Neutrophil (primary cell): ENCODE results near the gene SMC1B.

Experiments used
- H3K27ac ChIP-seq: fragments of 200-600 bp; sonication (generic); 2 replicates; pipeline ENCODE4 v1.5.1; 2016; ENCODE audit warnings: mild to moderate bottlenecking, moderate library complexity
- H3K27me3 ChIP-seq: fragments of 200-600 bp; sonication (generic); 2 replicates; pipeline ENCODE4 v1.6.0; 2016; ENCODE audit warnings: mild to moderate bottlenecking
- H3K36me3 ChIP-seq: fragments of 200-600 bp; sonication (generic); 2 replicates; pipeline ENCODE4 v1.5.1; 2017
- H3K4me1 ChIP-seq, 2 experiments: fragments of 200-600 bp in 1 of 2; sonication (generic) in 1 of 2; 1 replicate in 1 of 2; 2 replicates in 1 of 2; pipeline versions ENCODE4 v1.5.1 to v1.6.1; 2013 to 2016; ENCODE audit warnings: low read depth in 1 of 2, low read length in 1 of 2, mild to moderate bottlenecking in 1 of 2, moderate library complexity in 1 of 2; ENCODE audit not compliant: control insufficient read depth in 1 of 2, insufficient read depth in 1 of 2
- H3K4me3 ChIP-seq, 2 experiments: fragments of 200-600 bp in 1 of 2; sonication (generic) in 1 of 2; 1 replicate in 1 of 2; 2 replicates in 1 of 2; pipeline ENCODE4 v1.5.1; 2013 to 2016; ENCODE audit warnings: low read depth in 1 of 2, low read length in 1 of 2, mild to moderate bottlenecking in 1 of 2, moderate library complexity in 1 of 2
- H3K9me3 ChIP-seq: fragments of 200-600 bp; sonication (generic); 2 replicates; pipeline ENCODE4 v1.5.1; 2016
- CTCF ChIP-seq: fragments of 200-600 bp; sonication (generic); IDR thresholded peaks from 2 replicates; pipeline ENCODE4 v1.5.1; 2016; ENCODE audit warnings: antibody characterized with exemption

SMC1B gene

GRCh38 chr22:45334528-45334927 is 78.9 kb downstream of the SMC1B start:
- Histone ChIP-seq H3K27ac (no peak overlapping the region), H3K4me3 (no peak overlapping the region), H3K9me3 (no peaks in the 10 kb centered on the region), H3K4me1 (no peaks in the 10 kb centered on the region), H3K27me3 (no peaks in the 10 kb centered on the region), H3K36me3 (peaks cover 90% of the 10 kb centered on the region)
- no peak for TF ChIP-seq CTCF

- no peaks in the 10 kb centered on the region for H3K27me3 ChIP-seq
- no peak overlapping the region for H3K27ac ChIP-seq
- no peak for TF ChIP-seq CTCF
- peaks cover 90% of the 10 kb centered on the region for H3K36me3 ChIP-seq
- H3K4me3 ChIP-seq: no peak overlapping the region
- H3K9me3 ChIP-seq: no peaks in the 10 kb centered on the region
- no peaks in the 10 kb centered on the region for H3K4me1 ChIP-seq
Observed at GRCh38 chr22:45334068-45334467, 79.3 kb downstream of the SMC1B start.

GRCh38 chr22:45332001-45332400 is 81.4 kb downstream of the SMC1B start:
- H3K27ac ChIP-seq: no peak overlapping the region
- peaks cover 88% of the 10 kb centered on the region for H3K36me3 ChIP-seq
- no peak for TF ChIP-seq CTCF

GRCh38 chr22:45331486-45331885 is 81.9 kb downstream of the SMC1B start:
- TF ChIP-seq CTCF: no peak
- no peak overlapping the region for H3K27ac ChIP-seq
- H3K4me3 ChIP-seq: no peak overlapping the region
- H3K36me3 ChIP-seq: peaks cover 83% of the 10 kb centered on the region
- H3K27me3 ChIP-seq: no peaks in the 10 kb centered on the region
- no peaks in the 10 kb centered on the region for H3K9me3 ChIP-seq
- H3K4me1 ChIP-seq: no peaks in the 10 kb centered on the region

More at GRCh38 chr22:45332001-45332400, 81.4 kb downstream of the SMC1B start:
- H3K9me3 ChIP-seq: no peaks in the 10 kb centered on the region
- no peaks in the 10 kb centered on the region for H3K4me1 ChIP-seq
- no peak overlapping the region for H3K4me3 ChIP-seq
- no peaks in the 10 kb centered on the region for H3K27me3 ChIP-seq

GRCh38 chr22:45330548-45330947 is 82.9 kb downstream of the SMC1B start:
- no peaks in the 10 kb centered on the region for H3K9me3 ChIP-seq
- no peak overlapping the region for H3K4me3 ChIP-seq
- H3K27me3 ChIP-seq: no peaks in the 10 kb centered on the region
- H3K36me3 ChIP-seq: peaks cover 73% of the 10 kb centered on the region
- no peak for TF ChIP-seq CTCF
- H3K27ac ChIP-seq: no peak overlapping the region
- H3K4me1 ChIP-seq: no peaks in the 10 kb centered on the region

- Histone ChIP-seq H3K27me3 (no peaks in the 10 kb centered on the region), H3K4me3 (no peak overlapping the region), H3K4me1 (no peaks in the 10 kb centered on the region), H3K27ac (no peak overlapping the region), H3K36me3 (peaks cover 63% of the 10 kb centered on the region), H3K9me3 (no peaks in the 10 kb centered on the region)
- no peak for TF ChIP-seq CTCF
Observed at GRCh38 chr22:45329530-45329936, 83.9 kb downstream of the SMC1B start.
